DMS53 (cell line): ENCODE data around the gene PCDHGA8.
A peak's percentile ranks its signal among the peaks of the same experiment; 100 is the strongest.
"Not testable (repeated sequence)": the region's sequence is repeated elsewhere in the genome, so short reads cannot be mapped to it uniquely, and the experiment has no call there.

Experiments
- DNase-seq: peaks from one replicate; lab custom pipeline; 2025; lab: John Stamatoyannopoulos, UW

The PCDHGA8 gene

GRCh38 chr5:141403387-141403786, 11.0 kb downstream of the PCDHGA8 start:
- no peak for DNase-seq

GRCh38 chr5:141407790-141408505, 15.5 kb downstream of the PCDHGA8 start, which contains the start of gene PCDHGB6:
TSS of gene PCDHGB6 (plus strand) at chr5:141408021. CDS start at chr5:141408203, 182 bp downstream.
- DNase-seq: peak; percentile 78

DNA sequence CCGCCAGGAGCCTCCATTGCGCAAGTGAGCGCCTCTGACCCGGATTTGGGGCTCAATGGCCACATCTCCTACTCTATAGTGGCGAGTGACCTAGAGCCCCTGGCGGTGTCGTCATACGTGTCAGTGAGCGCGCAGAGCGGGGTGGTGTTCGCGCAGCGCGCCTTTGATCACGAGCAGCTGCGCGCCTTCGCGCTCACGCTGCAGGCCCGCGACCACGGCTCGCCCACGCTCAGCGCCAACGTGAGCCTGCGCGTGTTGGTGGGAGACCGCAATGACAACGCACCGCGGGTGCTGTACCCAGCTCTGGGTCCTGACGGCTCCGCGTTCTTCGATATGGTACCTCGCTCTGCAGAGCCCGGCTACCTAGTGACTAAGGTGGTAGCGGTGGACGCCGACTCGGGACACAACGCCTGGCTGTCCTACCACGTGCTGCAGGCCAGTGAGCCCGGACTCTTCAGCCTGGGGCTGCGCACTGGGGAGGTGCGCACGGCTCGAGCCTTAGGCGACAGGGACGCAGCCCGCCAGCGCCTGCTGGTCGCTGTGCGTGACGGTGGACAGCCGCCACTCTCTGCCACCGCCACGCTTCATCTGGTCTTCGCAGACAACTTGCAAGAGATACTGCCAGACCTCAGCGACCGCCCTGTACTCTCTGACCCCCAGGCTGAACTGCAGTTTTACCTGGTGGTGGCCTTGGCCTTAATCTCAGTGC, 17.3 kb downstream of the PCDHGA8 start:
- DNase-seq: no peak

DNA sequence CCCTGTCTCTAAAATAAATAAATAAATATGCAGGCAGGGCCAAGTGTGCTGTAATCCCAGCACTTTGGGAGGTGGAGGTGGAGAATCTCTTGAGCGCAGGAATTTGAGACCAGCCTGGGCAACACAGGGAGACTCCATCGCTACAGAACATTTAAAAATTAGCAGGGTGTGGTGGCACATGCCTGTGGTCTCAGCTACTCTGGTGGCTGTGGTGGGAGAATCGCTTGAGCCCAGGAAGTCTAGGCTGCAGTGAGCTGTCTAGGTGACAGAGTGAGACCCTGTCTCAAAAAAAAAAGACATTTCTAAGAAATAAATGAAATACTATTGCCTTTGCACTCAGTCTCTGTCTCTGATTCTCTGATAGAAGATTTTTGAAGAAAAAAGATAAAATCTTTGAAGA, 19.1 kb downstream of the PCDHGA8 start:
- no peak for DNase-seq

GRCh38 chr5:141412854-141413539, 20.6 kb downstream of the PCDHGA8 start, which contains the start of gene PCDHGA10:
TSS of gene PCDHGA10 (plus strand) at chr5:141412987. CDS start at chr5:141413176, 189 bp downstream.
- peak; percentile 86 for DNase-seq

DNA sequence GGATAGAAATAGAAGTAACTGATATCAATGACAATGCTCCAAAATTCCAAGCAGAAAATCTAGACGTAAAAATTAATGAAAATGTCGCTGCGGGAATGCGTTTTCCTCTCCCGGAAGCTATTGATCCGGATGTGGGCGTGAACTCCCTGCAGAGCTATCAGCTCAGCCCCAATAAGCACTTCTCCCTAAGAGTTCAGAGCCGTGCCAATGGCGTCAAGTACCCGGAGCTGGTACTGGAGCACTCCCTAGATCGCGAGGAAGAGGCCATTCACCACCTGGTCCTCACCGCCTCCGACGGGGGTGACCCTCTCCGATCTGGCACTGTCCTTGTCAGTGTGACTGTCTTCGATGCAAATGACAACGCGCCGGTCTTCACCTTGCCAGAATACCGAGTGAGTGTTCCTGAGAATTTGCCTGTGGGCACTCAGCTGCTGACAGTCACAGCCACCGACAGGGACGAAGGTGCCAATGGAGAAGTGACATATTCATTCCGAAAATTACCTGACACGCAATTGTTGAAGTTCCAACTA, 21.2 kb downstream of the PCDHGA8 start:
- DNase-seq: no peak

GRCh38 chr5:141414548-141415274, 22.3 kb downstream of the PCDHGA8 start:
- not testable (repeated sequence) for DNase-seq

GRCh38 chr5:141415275-141415618, 22.8 kb downstream of the PCDHGA8 start:
- not testable (repeated sequence) for DNase-seq

- DNase-seq: peak; percentile 89
Measured at GRCh38 chr5:141417494-141418172, 25.2 kb downstream of the PCDHGA8 start, which contains the start of gene PCDHGB7. TSS of gene PCDHGB7 (plus strand) at chr5:141417677. CDS start at chr5:141417860, 183 bp downstream.

DNA sequence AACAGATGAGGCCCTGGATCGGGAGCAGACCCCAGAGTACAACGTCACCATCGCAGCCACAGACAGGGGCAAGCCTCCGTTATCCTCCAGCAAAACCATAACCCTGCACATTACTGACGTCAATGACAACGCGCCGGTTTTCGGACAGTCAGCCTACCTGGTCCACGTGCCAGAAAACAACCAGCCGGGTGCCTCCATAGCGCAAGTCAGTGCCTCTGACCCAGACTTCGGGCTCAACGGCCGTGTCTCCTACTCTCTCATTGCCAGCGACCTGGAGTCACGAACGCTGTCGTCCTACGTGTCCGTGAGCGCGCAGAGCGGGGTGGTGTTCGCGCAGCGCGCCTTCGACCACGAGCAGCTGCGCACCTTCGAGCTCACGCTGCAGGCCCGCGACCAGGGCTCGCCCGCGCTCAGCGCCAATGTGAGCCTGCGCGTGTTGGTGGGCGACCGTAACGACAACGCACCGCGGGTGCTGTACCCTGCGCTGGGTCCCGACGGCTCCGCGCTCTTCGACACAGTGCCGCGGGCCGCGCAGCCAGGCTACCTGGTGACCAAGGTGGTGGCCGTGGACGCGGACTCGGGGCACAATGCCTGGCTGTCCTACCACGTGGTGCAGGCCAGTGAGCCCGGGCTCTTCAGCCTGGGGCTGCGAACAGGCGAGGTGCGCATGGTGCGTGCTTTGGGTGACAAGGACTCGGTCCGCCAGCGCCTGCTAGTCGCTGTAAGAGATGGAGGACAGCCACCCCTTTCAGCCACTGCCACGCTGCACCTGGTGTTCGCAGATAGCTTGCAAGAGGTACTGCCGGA, 26.8 kb downstream of the PCDHGA8 start:
- DNase-seq: no peak

- DNase-seq: peak; percentile 79
Measured at GRCh38 chr5:141420855-141421488, 28.5 kb downstream of the PCDHGA8 start, which contains the start of gene PCDHGA11. TSS of gene PCDHGA11 (plus strand) at chr5:141421051. CDS start at chr5:141421228, 177 bp downstream.

GRCh38 chr5:141421489-141421855, 29.0 kb downstream of the PCDHGA8 start:
- no peak for DNase-seq

- DNase-seq: no peak
Measured at GRCh38 chr5:141422742-141423291, 30.4 kb downstream of the PCDHGA8 start.

DNA sequence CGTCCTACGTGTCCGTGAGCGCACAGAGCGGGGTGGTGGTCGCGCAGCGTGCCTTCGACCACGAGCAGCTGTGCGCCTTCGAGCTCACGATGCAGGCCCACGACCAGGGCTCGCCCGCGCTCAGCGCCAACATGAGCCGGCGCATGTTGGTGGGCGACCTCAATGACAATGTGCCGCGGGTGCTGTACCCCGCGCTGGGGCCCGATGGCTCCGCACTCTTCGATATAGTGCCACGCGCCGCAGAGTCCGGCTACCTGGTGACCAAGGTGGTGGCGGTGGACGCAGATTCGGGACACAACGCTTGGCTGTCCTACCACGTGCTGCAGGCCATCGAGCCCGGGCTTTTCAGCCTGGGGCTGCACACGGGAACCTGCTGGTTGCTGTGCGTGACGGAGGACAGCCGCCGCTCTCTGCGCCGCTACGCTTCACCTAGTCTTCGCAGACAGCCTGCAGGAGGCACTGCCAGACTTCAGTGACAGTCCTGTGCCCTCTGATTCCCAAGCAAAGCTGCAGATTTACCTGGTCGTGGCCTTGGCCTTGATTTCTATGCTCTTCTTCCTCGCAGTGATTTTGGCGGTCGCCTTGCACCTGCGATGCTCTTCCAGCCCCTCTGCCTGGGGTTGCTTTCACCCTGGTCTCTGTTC, 35.5 kb downstream of the PCDHGA8 start:
- DNase-seq: no peak

DNA sequence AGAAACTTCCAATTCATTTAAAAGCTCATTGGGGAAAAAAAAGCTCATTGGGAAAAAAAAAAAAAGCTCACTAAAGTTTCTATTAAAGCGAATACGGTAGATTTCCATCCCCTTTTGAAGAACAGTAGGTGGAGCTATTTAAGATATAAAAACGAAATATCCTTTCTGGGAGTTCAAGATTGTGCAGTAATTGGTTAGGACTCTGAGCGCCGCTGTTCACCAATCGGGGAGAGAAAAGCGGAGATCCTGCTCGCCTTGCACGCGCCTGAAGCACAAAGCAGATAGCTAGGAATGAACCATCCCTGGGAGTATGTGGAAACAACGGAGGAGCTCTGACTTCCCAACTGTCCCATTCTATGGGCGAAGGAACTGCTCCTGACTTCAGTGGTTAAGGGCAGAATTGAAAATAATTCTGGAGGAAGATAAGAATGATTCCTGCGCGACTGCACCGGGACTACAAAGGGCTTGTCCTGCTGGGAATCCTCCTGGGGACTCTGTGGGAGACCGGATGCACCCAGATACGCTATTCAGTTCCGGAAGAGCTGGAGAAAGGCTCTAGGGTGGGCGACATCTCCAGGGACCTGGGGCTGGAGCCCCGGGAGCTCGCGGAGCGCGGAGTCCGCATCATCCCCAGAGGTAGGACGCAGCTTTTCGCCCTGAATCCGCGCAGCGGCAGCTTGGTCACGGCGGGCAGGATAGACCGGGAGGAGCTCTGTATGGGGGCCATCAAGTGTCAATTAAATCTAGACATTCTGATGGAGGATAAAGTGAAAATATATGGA, 38.1 kb downstream of the PCDHGA8 start, which contains the start of gene PCDHGA12:
PCDHGA12 (plus strand) TSS at position 176 of the 782 bp plus-strand sequence; CDS start at position 429, 253 bp downstream.
- peak; percentile 65 for DNase-seq

DNA sequence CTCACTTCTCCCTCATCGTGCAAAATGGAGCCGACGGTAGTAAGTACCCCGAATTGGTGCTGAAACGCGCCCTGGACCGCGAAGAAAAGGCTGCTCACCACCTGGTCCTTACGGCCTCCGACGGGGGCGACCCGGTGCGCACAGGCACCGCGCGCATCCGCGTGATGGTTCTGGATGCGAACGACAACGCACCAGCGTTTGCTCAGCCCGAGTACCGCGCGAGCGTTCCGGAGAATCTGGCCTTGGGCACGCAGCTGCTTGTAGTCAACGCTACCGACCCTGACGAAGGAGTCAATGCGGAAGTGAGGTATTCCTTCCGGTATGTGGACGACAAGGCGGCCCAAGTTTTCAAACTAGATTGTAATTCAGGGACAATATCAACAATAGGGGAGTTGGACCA, 38.9 kb downstream of the PCDHGA8 start:
- DNase-seq: no peak

- not testable (repeated sequence) for DNase-seq
Measured at GRCh38 chr5:141432308-141432707, 39.9 kb downstream of the PCDHGA8 start.

GRCh38 chr5:141432726-141433125, 40.3 kb downstream of the PCDHGA8 start:
- not testable (repeated sequence) for DNase-seq
